Right cardiac atrium (tissue), 5 donors: ENCODE measurements around the gene CTNND2. TPM values are rescaled to one million over a fixed set of nuclear protein-coding genes. Genes with fewer than 3 reads are reported as not detected.

Experiments used
- ATAC-seq, 2 donors: fragments of 200-7000 bp; cut with Tn5 transposase; one replicate each; pipeline versions ENCODE4 v1.8.0 to v1.9.1; 2020; ENCODE audit warnings: moderate library complexity in 2 of 2, mild to moderate bottlenecking in 1 of 2
- DNase-seq, 3 donors: peaks; one replicate each; pipeline ENCODE4 v3.0.0-alpha.2; 2020
- H3K27ac ChIP-seq: one replicate; pipeline ENCODE4 v1.5.1; 2013; ENCODE audit warnings: mild to moderate bottlenecking, low read length, control low read depth, moderate library complexity
- H3K27me3 ChIP-seq: one replicate; pipeline ENCODE4 v1.6.1; 2013; ENCODE audit not compliant: control insufficient read depth, insufficient read depth
- H3K4me1 ChIP-seq: one replicate; pipeline ENCODE4 v1.6.1; 2013; ENCODE audit warnings: low read length; ENCODE audit not compliant: control insufficient read depth, insufficient read depth
- H3K4me3 ChIP-seq: one replicate; pipeline ENCODE4 v1.5.1; 2013; ENCODE audit warnings: low read length, control low read depth
- H3K9me3 ChIP-seq: one replicate; pipeline ENCODE4 v1.6.1; 2013; ENCODE audit warnings: low read length; ENCODE audit not compliant: control insufficient read depth
- WGBS: extraction: QIAGEN DNeasy Blood & Tissue Kit; methylation state at CpG from one replicate; pipeline ENCODE4 v1.1.7; 2013; 5-methylcytosine and 5-hydroxymethylcytosine counted together
- intact Hi-C, 4 donors: fragments of 100-400 bp; cut with DNase I; formaldehyde crosslinking; loops; one replicate each; pipeline versions ENCODE4 v1.11.0 to v1.14.0; 2022 to 2023
- polyA plus RNA-seq: library from polyadenylated mRNA; stranded (reverse); fragments of 200-250 nt; gene quantifications from one replicate; pipeline ENCODE4 v1.2.3, GENCODE V29; 2013
- total RNA-seq, 4 donors: library from RNA; stranded (reverse); fragmentation: NEBNext Ultra II Directional; extraction: Animal tissue kit (Norgen Biotek cat#: 25700); gene quantifications; one replicate each; pipeline ENCODE4 v1.2.1, GENCODE V29; 2021
- donor health status: healthy with polysubstance abuse.
- donor health status: DM: no; HTN: yes; CAD: no.
- donor health status: DM: no; HTN: no; CAD: no.
- donor health status: DM: no; HTN: yes; CAD: no; lungs with severe emphysema.
- donor health status: DM: yes; HTN: yes; CAD: no.

CTNND2 gene
- total and polyA plus RNA-seq, 5 donors = 2.6 to 14.0 (median 4.8) TPM

- intact Hi-C loops = no loop called here
- no peak overlapping the region for H3K27ac ChIP-seq
- H3K9me3 ChIP-seq = peaks cover under 1% of the 10 kb centered on the region
- 94% methylated on average over 14 of the region's 14 CpGs for WGBS
- H3K4me3 ChIP-seq = no peak overlapping the region
- no peak for ATAC-seq
- DNase-seq = no peak
- H3K4me1 ChIP-seq = no peaks in the 10 kb centered on the region
- no peaks in the 10 kb centered on the region for H3K27me3 ChIP-seq
These were observed 968.0 kb downstream of the CTNND2 start for GRCh38 chr5:10936081-10936855.

- Histone ChIP-seq H3K9me3 (peaks cover 4% of the 10 kb centered on the region), H3K27me3 (no peaks in the 10 kb centered on the region), H3K4me1 (no peaks in the 10 kb centered on the region), H3K4me3 (no peak overlapping the region), H3K27ac (no peak overlapping the region)
- ATAC-seq (no peak), DNase-seq (no peak)
- intact Hi-C loops = no loop called here
These were observed 968.7 kb downstream of the CTNND2 start for GRCh38 chr5:10935536-10935935.

GRCh38 chr5:10934783-10935355 is 969.4 kb downstream of the CTNND2 start:
- Histone ChIP-seq H3K4me1 (no peaks in the 10 kb centered on the region), H3K9me3 (peaks cover 4% of the 10 kb centered on the region), H3K27ac (no peak overlapping the region), H3K27me3 (no peaks in the 10 kb centered on the region), H3K4me3 (no peak overlapping the region)
- no peak for DNase-seq
- ATAC-seq = no peak
- WGBS = 70% methylated on average over 7 of the region's 7 CpGs
- intact Hi-C loops = no loop called here

- Histone ChIP-seq H3K4me1 (no peaks in the 10 kb centered on the region), H3K9me3 (peaks cover 4% of the 10 kb centered on the region), H3K27me3 (no peaks in the 10 kb centered on the region), H3K4me3 (no peak overlapping the region), H3K27ac (no peak overlapping the region)
- 87% methylated on average over 4 of the region's 4 CpGs for WGBS
- ATAC-seq (no peak), DNase-seq (no peak)
- intact Hi-C loops = no loop called here
These were observed 971.1 kb downstream of the CTNND2 start for GRCh38 chr5:10933121-10933520.

- Histone ChIP-seq H3K27me3 (no peaks in the 10 kb centered on the region), H3K4me1 (no peaks in the 10 kb centered on the region), H3K27ac (no peak overlapping the region), H3K9me3 (peaks cover 4% of the 10 kb centered on the region), H3K4me3 (no peak overlapping the region)
- ATAC-seq = no peak
- intact Hi-C loops = no loop called here
- WGBS = 79% methylated on average over 1 of the region's 1 CpG
- no peak for DNase-seq
These were observed 971.8 kb downstream of the CTNND2 start for GRCh38 chr5:10932426-10932825.

- intact Hi-C loops = no loop called here
- Histone ChIP-seq H3K4me3 (no peak overlapping the region), H3K27me3 (no peaks in the 10 kb centered on the region), H3K27ac (no peak overlapping the region), H3K4me1 (no peaks in the 10 kb centered on the region), H3K9me3 (peaks cover 8% of the 10 kb centered on the region)
- no peak for ATAC-seq
- no peak for DNase-seq
These were observed 976.6 kb downstream of the CTNND2 start for GRCh38 chr5:10927608-10928007.

- ATAC-seq (no peak), DNase-seq (no peak)
- Histone ChIP-seq H3K4me1 (no peaks in the 10 kb centered on the region), H3K9me3 (peaks cover 4% of the 10 kb centered on the region), H3K27ac (no peak overlapping the region), H3K4me3 (no peak overlapping the region), H3K27me3 (no peaks in the 10 kb centered on the region)
- intact Hi-C loops = no loop called here
- WGBS = 55% methylated on average over 3 of the region's 3 CpGs
These were observed 980.9 kb downstream of the CTNND2 start for GRCh38 chr5:10923310-10923709.
